Right kidney (tissue), 1 donor: ENCODE measurements around the gene MYH11.
"Not testable (repeated sequence)": the region's sequence is repeated elsewhere in the genome, so short reads cannot be mapped to it uniquely, and the experiment has no call there.

ENCODE experiments used
- DNase-seq: peaks from one replicate; pipeline ENCODE4 v3.0.0-alpha.2; 2016

The MYH11 gene

GRCh38 chr16:15660203-15660601, 196.6 kb downstream of the MYH11 start:
- DNase-seq = no peak

- no peak for DNase-seq
Measured at GRCh38 chr16:15658556-15658955, 198.3 kb downstream of the MYH11 start.

- no peak for DNase-seq
Measured at GRCh38 chr16:15658149-15658548, 198.7 kb downstream of the MYH11 start.

- DNase-seq = not testable (repeated sequence)
Measured at GRCh38 chr16:15655561-15655960, 201.3 kb downstream of the MYH11 start.

GRCh38 chr16:15654591-15654990, 202.2 kb downstream of the MYH11 start:
- DNase-seq = no peak

GRCh38 chr16:15653227-15653626, 203.6 kb downstream of the MYH11 start:
- no peak for DNase-seq
